Activated T-cell treated with anti-CD3 and anti-CD28 coated beads, Interleukin-2, amount 50 U/mL, for 48 hours (primary cell): Measurements from ENCODE around the gene GBF1.
A peak's percentile ranks its signal among the peaks of the same experiment; 100 is the strongest.

ENCODE experiments used
- DNase-seq, 2 experiments: peaks; one replicate each; pipeline ENCODE4 v3.0.0-alpha.2; 2020

GBF1 gene

DNA sequence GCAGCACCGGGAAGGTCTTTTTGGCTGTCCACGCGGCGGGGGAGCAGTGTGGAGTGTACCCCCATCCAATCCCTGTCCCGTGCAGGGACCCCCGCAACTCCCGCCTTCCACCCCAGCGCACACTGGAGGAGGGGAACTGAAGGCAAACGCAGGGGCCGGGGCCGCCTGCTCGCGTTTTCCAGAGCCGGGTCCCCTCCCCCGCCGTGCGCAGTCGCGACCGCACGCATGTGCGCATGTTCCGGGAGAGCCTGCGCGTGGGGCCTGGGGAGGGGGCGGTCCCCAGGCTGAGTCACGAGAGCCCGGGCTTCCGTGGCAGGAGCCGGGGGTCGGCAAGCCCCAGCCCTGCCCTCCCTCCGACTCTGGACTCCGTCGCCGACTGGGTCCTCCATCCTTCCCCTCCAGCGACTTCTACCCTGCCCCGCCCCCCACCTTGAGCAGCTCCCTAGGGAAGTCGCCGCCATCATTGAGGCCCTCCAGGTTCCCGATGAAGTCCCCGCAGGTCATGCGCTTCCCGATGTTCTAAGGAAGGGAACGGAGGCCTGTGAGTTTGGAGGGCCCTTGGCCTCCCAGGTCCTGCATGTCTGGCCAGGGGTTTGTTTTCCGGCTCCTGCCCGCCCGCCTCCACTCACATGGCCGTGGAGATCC is 165.2 kb downstream of the GBF1 start:
- DNase-seq = peak; percentile 75 to 80

GRCh38 chr10:102411341-102412255 is 166.3 kb downstream of the GBF1 start:
- DNase-seq = no peak

GRCh38 chr10:102412293-102412692 is 167.0 kb downstream of the GBF1 start:
- DNase-seq = no peak

DNA sequence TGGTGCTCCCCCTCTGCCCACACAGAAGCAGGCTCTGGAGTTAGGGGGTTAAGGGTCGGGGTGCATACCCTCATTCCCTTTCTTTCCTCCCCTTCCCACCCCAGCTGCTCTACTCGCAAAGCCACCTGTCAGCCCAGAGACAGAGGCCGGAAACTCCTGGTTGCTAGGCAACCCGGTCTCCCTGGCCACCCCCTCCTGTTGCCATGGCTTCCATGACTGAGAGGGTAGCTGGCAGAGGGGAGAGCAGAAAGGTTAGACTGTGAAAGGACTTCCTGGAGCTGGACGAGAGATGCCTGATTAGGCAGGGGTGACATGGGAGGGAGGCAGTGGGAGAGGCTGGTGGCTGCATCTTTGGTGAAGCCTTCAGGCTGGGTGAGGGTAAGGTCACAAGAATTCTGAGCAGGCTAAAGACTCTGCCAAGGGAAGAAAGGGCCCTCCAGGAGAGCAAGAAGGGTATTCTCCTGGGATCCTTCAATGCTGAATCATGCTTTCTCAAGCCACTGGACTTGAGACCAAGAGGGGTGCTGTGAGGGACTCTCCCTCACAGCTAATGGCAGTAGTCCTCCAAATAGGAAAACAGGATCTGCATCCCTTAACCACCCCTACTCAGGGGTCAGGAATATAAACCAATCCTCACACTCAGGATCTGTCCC is 167.8 kb downstream of the GBF1 start:
- DNase-seq = peak in 1 of 2 experiments; percentile 60

- no peak for DNase-seq
Measured at GRCh38 chr10:102413806-102414561, 168.7 kb downstream of the GBF1 start.

- DNase-seq = no peak
Measured at GRCh38 chr10:102414749-102415148, 169.4 kb downstream of the GBF1 start.

DNA sequence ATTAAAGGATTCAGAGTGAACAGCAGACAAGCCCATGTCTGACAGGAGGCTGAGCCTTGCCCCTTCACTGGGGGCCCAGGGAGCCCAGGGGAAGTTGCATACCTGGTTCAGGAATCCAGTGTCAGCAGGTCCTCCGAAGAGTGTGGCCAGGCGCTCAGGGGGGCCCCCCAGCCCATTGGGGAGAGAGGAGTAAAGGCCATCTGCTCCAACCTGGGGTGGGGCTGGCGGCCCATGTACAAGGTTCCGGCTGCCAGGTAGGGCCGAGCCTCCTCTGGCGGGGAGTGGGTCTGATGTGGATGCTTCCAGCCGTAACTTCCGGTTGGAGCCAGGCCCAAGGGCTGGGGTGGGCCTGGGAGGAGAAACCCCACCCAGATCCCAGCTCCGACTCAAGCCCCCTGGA is 171.0 kb downstream of the GBF1 start:
- no peak for DNase-seq

GRCh38 chr10:102416695-102417094 is 171.4 kb downstream of the GBF1 start:
- no peak for DNase-seq

DNA sequence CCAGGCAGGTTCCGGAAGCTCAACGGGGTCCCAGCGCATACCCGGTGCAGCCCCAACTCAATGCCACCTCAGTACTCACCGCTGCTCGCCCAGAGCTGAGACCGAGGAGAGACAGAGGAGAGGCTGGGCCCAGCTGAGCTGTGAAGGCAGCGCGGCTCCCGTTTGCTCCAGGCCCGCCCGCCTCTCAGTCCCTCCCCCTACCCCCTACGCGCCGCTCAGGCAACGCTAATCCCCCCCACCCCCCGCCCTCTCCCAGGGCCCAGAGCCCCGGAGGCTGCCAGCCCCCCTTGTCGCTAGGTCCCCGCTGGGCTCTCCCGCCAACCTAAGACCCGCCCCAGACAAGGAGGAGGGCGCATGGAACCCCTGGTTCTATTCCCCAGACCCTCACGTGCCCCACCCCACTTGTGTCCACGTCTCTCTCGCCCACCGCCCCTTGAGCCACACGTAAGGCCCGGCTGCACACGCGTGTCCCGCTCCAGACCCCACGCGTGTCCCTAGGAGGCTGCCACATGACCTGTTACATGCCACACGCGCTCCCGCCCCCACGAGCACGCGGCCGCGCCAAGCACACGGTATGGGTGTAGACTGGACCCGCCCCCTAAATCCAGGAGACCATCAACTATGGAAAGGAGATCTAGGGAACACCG is 173.4 kb downstream of the GBF1 start, which contains the start of gene PSD:
TSS of gene PSD (minus strand) at position 164 of the 647 bp plus-strand sequence. CDS start 1,747 bp downstream, outside the sequence.
- DNase-seq = no peak

DNA sequence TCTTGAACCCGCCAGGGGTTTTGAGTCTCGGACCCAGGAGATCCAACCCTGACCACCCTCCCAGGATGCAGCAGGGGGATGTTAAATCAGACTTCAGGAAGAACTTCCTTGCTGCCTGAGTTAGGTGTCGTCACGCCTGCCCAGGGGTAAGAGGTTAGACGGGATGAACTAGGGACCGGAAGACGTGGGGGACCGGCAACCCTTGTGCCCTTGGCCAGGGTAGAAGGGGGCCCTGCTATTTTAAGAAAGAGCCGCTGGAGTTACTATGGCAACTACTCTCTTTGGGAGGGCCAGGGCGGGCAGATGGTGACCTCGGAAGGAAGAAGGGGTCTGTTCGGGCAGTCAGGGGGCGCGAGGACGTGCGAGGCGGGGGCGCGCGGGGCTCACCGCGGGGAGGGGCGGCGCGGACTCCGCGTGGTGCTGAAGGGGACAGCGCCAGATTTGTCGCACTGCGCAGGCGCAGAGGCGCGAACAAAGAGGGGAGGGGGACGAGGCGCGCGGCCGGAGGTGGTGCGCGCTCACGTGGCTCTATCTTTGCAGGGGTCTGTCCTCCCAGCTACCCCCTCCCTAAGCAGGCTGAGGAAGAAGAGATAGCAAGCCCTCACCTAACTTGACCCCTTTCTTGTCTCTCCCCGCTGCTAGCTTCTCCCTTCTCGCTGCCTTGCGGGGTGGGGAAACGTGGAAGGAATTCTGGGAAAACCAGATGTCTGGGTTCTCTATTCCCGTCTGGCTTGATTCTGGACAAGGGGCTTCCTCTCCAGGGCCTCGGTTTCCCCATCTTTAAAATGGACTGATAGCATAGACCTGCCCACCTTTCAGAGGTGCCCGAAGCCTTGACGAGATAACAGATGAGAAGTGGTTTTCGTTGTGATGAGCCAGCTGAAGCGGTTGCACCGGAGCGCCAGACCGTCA is 174.2 kb downstream of the GBF1 start:
- DNase-seq = peak; percentile 81 to 82

DNA sequence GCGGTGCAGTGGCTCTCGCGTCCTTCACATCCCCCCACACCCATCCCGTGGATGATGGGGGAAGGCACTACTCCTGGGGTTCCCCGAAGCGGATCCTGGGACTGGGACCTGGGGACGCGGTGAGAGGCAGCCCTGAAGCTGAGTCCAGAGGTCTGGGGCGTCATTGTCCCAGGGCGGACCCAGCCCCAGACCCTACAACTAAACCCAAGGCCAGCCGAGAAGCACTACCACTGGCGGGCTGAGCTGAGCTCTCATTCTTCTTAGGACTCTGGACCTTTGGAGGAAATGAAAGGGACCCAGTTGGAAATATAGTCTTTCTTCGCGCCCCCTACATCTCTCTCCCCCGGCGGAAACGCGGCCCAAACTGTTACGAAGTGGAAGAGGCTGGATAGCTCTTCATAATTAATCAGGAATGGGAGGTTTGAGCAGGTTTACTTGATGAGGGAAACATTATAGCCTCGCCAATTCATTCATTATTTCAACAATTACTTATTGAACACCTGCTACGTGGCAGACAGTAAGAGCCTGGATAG is 174.9 kb downstream of the GBF1 start:
- DNase-seq = peak in 1 of 2 experiments; percentile 44

DNA sequence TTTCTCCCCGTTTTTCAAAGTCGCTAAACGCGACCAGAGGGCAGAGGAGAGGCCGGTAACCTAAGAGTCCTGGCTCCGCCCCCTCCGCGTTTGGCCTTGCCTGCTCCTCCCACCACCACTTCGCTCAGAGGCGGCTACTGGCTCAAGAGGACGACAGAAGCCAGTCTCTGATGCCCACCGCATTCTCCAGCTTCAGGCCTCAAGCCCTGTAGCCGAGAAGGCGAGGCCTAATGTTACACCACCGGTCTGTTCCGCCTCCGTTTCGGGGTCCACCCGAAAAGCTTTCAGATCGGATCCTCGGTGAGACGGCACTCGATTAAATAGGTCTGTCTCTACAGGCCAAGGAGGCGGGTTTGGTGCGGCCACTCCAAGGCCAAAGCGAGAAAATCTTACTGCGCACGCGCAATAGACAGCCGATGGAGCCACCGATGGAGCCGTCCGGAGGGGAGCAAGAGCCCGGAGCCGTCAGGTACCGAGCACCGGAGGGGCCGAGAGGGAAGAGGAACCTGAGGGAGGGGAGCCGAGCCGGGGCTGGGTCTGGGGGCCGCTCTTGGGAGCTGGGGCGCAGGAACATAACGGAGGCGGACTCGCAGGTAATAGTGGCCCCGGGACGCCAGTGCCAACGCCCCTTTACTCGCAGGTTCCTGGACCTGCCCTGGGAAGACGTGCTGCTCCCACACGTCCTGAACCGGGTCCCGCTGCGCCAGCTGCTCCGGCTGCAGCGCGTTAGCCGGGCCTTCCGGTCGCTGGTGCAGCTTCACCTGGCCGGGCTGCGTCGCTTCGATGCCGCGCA is 175.6 kb downstream of the GBF1 start, which contains the start of gene FBXL15:
TSS of gene FBXL15 (plus strand) at position 123 of the 793 bp plus-strand sequence. CDS start at position 417, 294 bp downstream.
- DNase-seq = peak; percentile 98 to 99

DNA sequence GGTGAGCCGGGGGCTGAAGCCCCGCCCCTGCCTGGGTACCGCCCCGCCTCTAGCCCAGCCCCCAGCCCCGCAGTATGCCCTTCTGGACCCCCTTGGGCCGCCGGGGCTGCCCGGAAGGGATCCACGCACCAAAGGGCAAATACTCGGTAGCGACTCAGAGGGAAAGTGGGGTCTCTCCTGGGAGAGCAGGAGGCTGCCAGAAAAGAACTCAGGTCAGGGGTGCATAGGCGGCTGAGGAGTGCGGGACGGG is 176.1 kb downstream of the GBF1 start:
- no peak for DNase-seq

DNA sequence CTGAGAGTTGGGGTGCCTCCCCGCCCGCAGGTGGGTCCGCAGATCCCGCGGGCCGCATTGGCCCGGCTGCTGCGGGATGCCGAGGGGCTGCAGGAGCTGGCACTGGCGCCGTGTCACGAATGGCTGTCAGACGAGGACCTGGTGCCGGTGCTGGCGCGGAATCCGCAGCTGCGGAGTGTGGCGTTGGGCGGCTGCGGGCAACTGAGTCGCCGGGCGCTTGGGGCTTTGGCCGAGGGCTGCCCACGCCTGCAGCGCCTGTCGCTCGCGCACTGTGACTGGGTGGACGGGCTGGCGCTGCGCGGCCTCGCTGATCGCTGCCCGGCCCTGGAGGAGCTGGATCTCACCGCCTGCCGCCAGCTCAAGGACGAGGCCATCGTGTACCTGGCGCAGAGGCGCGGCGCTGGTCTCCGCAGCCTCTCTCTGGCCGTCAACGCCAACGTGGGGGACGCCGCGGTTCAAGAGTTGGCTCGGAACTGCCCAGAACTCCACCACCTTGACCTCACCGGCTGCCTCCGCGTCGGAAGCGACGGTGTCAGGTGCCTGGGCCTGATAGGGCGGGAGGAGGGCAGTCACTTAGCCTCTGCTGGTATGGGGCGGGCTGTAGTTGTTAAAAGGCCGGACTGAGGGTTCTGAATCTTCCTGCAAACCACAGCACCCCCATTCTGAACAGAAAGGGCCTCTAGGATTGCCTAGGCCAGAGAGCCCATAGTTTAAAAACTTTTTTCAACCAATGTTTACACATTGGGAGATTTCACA is 176.6 kb downstream of the GBF1 start:
- no peak for DNase-seq

GRCh38 chr10:102422545-102423129 is 177.3 kb downstream of the GBF1 start:
- DNase-seq = peak; percentile 77 to 82

- DNase-seq = no peak
Measured at GRCh38 chr10:102423372-102423968, 178.1 kb downstream of the GBF1 start.

DNA sequence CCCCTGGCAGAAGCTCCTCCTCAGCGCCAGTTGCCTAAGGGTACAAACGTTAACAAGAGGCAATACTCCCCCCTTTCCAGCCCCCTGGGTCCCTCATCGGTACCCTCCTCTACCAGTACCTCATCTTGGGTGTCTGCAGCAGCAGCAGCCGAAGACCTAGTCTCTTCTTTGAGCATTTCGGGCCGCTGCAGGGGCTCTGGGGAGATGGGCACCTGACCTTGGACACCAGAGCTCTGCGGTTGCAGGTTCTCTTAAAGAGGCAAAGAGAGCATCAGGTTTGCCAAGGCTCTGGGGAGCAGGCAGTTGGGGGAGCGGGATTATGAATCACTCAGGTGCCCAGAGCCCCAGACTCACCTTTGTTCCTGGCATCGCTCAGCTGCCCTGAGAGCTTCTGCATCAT is 178.8 kb downstream of the GBF1 start:
- no peak for DNase-seq

DNA sequence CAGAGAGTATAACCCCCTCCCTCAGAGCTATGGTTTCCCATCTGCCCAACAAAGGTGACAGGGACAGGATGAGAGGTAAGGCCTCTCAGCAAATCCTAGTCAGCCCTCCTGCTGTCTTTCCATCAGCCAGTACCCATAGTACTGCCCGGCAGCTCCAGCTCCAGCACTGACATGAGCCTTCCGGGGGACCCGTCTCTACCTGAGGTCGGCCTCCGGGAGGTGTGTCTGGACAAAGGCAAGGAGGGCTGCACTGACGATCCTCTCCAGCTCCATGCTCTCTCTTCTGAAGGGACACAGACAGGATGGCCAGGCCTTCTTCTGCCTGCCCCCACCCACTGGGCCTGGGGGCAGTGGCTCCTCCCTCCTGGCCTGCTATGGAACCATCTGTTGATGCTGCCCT is 179.6 kb downstream of the GBF1 start:
- no peak for DNase-seq

- no peak for DNase-seq
Measured at GRCh38 chr10:102425444-102425843, 180.1 kb downstream of the GBF1 start.
